Gastrocnemius medialis (tissue), 4 donors: ENCODE measurements around the gene ACBD6. TPM values are rescaled to one million over a fixed set of nuclear protein-coding genes. Genes with fewer than 3 reads are reported as not detected.

Source experiments
- ATAC-seq, 2 donors: fragments of 150-250 bp; one replicate each; pipeline ENCODE4 v1.9.1; 2016
- DNase-seq, 2 donors: peaks; one replicate each; pipeline ENCODE4 v3.0.0-alpha.2; 2019
- H3K27ac ChIP-seq, 4 donors: fragments of 200-600 bp; sonication (generic); 1 replicate in 1 of 4; 2 replicates in 3 of 4; pipeline ENCODE4 v1.5.1; 2016 to 2018; ENCODE audit warnings: mild to moderate bottlenecking in 2 of 4, moderate library complexity in 1 of 4
- H3K27me3 ChIP-seq, 3 donors: fragments of 200-600 bp; sonication (generic) in 2 of 3; 1 replicate in 1 of 3; 2 replicates in 2 of 3; pipeline versions ENCODE4 v1.5.1 to v1.6.0; 2016 to 2019; ENCODE audit warnings: mild to moderate bottlenecking in 1 of 3, moderate library complexity in 1 of 3
- H3K36me3 ChIP-seq, 2 donors: fragments of 200-600 bp; sonication (generic) in 1 of 2; one replicate each; pipeline ENCODE4 v1.5.1; 2017 to 2018
- H3K4me1 ChIP-seq, 2 donors: fragments of 200-600 bp; sonication (generic) in 1 of 2; one replicate each; pipeline ENCODE4 v1.5.1; 2016 to 2017; ENCODE audit warnings: mild to moderate bottlenecking in 2 of 2
- H3K4me3 ChIP-seq, 4 donors: fragments of 200-600 bp; sonication (generic) in 3 of 4; 1 replicate in 1 of 4; 2 replicates in 3 of 4; pipeline ENCODE4 v1.5.1; 2016 to 2019; ENCODE audit warnings: mild to moderate bottlenecking in 2 of 4
- H3K9me3 ChIP-seq, 3 donors: fragments of 200-600 bp; sonication (generic) in 2 of 3; 1 replicate in 1 of 3; 2 replicates in 2 of 3; pipeline ENCODE4 v1.5.1; 2016 to 2019
- POLR2A ChIP-seq, 2 donors: fragments of 450-650 bp; IDR thresholded peaks; one replicate each; pipeline ENCODE4 v1.6.1; 2017; ENCODE audit warnings: antibody characterized with exemption in 2 of 2, mild to moderate bottlenecking in 2 of 2, moderate library complexity in 2 of 2
- in situ Hi-C, 4 donors: fragments of 200-750 bp; cut with MboI; loops; one replicate each; pipeline versions ENCODE4 v1.15.0 to v1.8.0; 2017; ENCODE audit warnings: low sequenced_read_pairs in 4 of 4
- intact Hi-C: fragments of 100-400 bp; cut with DNase I; formaldehyde crosslinking; loops from one replicate; pipeline ENCODE4 v1.15.1; 2023; ENCODE audit warnings: low total_unique reads
- total RNA-seq, 4 donors: library from RNA; depleted of rRNA; stranded (reverse); fragments of >200 nt; gene quantifications; one replicate each; pipeline versions ENCODE4 v1.1.0 to v1.2.3, GENCODE V29; 2016
- TF ChIP-seq, protein P1 (sequence below), 5 experiments: fragments of 450-650 bp in 3 of 5; fragments of 200-600 bp in 2 of 5; sonication (generic) in 2 of 5; IDR thresholded peaks in 4 of 5; conservative IDR thresholded peaks in 1 of 5; 1 replicate in 4 of 5; 2 replicates in 1 of 5; pipeline ENCODE4 v1.5.1; 2016 to 2019; ENCODE audit warnings: antibody characterized with exemption in 5 of 5, mild to moderate bottlenecking in 3 of 5, moderate library complexity in 3 of 5

The ACBD6 gene
- total RNA-seq, 4 donors from 2014 or later: 15.0 to 27.4 (median 19.1) TPM

DNA sequence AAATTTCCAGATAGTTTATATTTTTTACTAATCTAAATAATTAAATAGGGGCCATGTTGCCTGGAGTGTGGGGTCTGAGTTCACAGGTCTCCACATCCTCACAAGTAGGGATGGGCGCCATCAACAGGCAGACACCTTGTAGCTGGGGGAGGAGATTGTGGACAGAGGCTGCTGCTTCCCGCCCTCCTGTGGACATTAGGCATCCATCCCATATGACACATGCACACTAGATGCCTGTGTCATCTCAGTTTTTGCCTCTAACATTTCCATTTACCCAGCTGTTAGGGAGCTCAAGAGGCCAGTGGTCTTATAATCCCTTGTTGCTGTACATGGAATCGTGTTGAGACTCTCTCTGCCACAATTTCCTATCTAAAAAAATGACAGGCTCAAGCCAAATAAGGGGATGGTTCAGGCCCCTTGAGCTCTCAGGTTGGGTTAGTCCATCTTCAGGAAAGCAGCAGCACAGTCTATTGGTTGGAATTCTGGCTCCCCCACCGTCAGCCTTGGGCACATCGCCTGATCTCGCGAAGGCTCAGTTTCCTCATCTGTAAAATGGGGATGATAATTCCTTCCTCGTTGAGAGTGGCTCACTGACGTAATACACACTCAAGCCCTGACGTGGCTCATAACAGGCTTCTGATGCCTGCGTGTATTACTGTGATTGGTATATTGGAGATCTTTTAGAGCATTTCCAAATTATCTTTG is 258.7 kb downstream of the ACBD6 start:
- Histone ChIP-seq H3K27me3 (peaks cover 26 to 42% (median 37%) of the 10 kb centered on the region in 3 donors), H3K4me3 (no peak overlapping the region), H3K36me3 (no peaks in the 10 kb centered on the region), H3K9me3 (no peaks in the 10 kb centered on the region), H3K4me1 (no peaks in the 10 kb centered on the region), H3K27ac (no peak overlapping the region)
- no peak for TF ChIP-seq POLR2A (IDR thresholded peaks at IDR 0.05)
- TF ChIP-seq, protein P1, sequence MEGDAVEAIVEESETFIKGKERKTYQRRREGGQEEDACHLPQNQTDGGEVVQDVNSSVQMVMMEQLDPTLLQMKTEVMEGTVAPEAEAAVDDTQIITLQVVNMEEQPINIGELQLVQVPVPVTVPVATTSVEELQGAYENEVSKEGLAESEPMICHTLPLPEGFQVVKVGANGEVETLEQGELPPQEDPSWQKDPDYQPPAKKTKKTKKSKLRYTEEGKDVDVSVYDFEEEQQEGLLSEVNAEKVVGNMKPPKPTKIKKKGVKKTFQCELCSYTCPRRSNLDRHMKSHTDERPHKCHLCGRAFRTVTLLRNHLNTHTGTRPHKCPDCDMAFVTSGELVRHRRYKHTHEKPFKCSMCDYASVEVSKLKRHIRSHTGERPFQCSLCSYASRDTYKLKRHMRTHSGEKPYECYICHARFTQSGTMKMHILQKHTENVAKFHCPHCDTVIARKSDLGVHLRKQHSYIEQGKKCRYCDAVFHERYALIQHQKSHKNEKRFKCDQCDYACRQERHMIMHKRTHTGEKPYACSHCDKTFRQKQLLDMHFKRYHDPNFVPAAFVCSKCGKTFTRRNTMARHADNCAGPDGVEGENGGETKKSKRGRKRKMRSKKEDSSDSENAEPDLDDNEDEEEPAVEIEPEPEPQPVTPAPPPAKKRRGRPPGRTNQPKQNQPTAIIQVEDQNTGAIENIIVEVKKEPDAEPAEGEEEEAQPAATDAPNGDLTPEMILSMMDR (IDR thresholded peaks at IDR 0.05 in 4 of 5, conservative IDR thresholded peaks at IDR 0.05 in 1 of 5): no peak
- no peak for DNase-seq
- no peak for ATAC-seq
- in situ Hi-C loops: loop anchor here in 1 of 4 donors (10.0 kb wide), 1 partner anchor 231 kb away; no protein-coding TSS in a partner anchor
- intact Hi-C loops: no loop called here

DNA sequence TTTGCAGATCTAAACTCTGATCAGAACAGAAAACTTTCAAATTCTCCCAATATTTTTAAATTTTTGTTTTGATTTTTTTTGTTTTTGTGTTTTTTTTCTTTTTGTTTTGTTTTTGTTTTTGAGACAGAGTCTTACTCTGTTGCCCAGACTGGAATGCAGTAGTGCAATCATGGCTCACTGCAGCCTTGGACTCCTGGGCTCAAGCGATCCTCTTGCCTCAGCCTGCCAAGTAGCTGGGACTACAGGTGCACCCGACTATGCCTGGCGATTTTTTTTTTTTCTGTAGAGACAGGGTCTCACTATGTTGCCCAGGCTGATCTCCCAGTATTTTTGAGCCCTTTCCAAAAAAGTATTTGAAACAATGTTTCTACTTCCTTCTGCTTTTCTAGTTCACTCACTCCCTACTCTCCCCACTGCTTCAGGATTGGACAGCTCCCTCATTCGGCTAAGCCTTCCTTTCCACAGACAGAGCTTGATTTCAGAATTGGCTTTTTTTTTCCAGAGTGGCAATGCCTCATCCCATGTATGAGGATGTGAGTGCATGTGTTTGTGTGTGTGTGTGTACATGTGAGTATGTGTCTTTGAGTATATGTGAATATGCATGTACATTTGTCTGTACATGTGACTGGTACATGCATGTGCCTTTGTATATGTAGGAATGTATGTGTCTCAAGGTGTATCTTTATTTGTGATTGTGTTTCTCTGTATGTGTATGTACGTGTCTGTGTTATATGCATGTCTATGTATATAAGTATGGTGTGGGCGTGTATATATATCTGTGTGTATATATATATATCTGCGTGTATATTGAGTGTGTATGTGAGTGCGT is 260.4 kb downstream of the ACBD6 start:
- ATAC-seq (no peak), DNase-seq (no peak)
- intact Hi-C loops: no loop called here
- Histone ChIP-seq H3K36me3 (no peaks in the 10 kb centered on the region), H3K27ac (no peak overlapping the region), H3K9me3 (no peaks in the 10 kb centered on the region), H3K4me1 (no peaks in the 10 kb centered on the region), H3K27me3 (peaks cover 43 to 59% (median 55%) of the 10 kb centered on the region in 3 donors), H3K4me3 (no peak overlapping the region)
- TF ChIP-seq POLR2A (IDR thresholded peaks at IDR 0.05): no peak
- TF ChIP-seq, protein P1 (IDR thresholded peaks at IDR 0.05 in 4 of 5, conservative IDR thresholded peaks at IDR 0.05 in 1 of 5): no peak
- in situ Hi-C loops: loop anchor here in 1 of 4 donors (10.0 kb wide), 1 partner anchor 233 kb away; no protein-coding TSS in a partner anchor

DNA sequence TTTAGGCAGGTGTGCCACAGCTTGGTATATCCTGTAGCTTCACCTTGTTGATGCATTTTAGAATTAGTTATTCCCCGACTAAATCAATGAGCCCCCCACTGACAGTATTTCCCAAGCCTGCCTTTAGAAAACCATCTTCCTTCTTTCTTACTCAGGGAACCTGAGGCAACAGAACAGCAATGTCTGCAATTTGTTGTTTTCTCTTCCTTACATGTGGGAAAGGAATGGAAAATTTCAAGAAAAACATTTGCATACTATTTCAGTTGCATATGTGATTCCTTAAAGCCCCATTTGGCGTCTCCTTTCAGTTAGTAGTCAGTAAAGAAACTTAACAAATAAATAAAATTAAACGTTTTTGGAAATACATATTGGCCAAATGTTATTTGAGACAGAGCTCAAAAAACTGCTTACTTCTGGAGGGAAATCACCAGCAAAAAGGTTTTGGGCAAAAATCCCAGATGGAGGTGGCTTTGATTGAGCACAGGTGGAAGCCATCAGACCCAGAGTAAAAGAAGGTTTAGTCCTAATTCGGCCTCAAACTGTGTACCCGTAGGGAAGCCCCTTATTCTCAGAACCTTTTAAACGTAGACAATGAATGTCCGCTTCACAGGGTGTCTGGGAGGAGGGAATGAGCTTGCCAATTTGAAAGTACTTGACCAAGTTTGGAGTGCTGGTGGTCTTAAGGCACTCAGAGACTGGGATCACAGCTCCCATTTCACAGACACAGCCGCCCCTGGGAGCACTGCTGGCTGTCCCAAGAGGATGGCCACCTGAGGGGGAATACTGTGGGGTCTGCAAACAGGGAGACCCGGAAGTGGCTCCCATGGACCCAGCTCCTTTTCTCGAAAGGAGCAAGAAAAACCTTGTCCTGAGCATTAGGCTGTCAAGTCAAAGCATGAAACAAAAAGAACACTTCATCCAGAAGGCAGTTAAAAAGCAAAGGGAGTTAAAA is 263.0 kb downstream of the ACBD6 start:
- Histone ChIP-seq H3K27ac (no peak overlapping the region), H3K4me3 (no peak overlapping the region), H3K4me1 (peaks cover 9 to 11% of the 10 kb centered on the region in 2 donors), H3K27me3 (peaks cover 68 to 82% (median 80%) of the 10 kb centered on the region in 3 donors), H3K36me3 (no peaks in the 10 kb centered on the region), H3K9me3 (no peaks in the 10 kb centered on the region)
- no peak for DNase-seq
- TF ChIP-seq, protein P1 (IDR thresholded peaks at IDR 0.05 in 4 of 5, conservative IDR thresholded peaks at IDR 0.05 in 1 of 5): no peak
- TF ChIP-seq POLR2A (IDR thresholded peaks at IDR 0.05): no peak
- no peak for ATAC-seq
- intact Hi-C loops: no loop called here
- in situ Hi-C loops: loop anchor here in 1 of 4 donors (10.0 kb wide), 1 partner anchor 235 kb away; no protein-coding TSS in a partner anchor

DNA sequence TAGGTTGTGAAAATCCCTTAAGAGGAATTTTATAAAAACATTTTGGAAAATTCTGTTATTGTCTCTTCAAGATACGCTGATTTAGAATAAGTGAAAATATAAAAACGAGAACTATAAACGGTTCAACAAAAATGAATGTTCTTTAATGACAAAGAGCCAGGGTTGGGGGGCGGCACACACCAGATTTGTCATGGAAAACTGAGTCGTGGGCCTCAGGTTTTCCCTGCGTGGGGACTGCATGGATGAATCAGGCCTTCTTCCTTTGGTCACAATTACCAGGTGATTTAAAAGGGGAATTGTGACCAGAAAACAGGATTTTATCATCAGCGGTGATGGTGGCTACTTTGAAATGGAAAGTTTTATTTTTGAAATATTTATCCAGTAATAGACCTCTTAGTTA is 263.7 kb downstream of the ACBD6 start:
- H3K4me3 ChIP-seq: no peak overlapping the region
- DNase-seq (no peak), ATAC-seq (no peak)
- H3K36me3 ChIP-seq: no peaks in the 10 kb centered on the region
- peaks cover 75 to 88% (median 87%) of the 10 kb centered on the region in 3 donors for H3K27me3 ChIP-seq
- peaks cover 11 to 17% of the 10 kb centered on the region in 2 donors for H3K4me1 ChIP-seq
- in situ Hi-C loops: no loop called here
- H3K27ac ChIP-seq: no peak overlapping the region
- no peak for TF ChIP-seq POLR2A (IDR thresholded peaks at IDR 0.05)
- TF ChIP-seq, protein P1 (IDR thresholded peaks at IDR 0.05 in 4 of 5, conservative IDR thresholded peaks at IDR 0.05 in 1 of 5): no peak
- intact Hi-C loops: no loop called here
- no peaks in the 10 kb centered on the region for H3K9me3 ChIP-seq
